Liver (tissue), 9 donors: ENCODE data around the gene KSR1. TPM values are rescaled to one million over a fixed set of nuclear protein-coding genes. Genes with fewer than 3 reads are reported as not detected.

ENCODE experiments used
- DNase-seq: peaks from one replicate; pipeline ENCODE4 v3.0.0-alpha.2; 2017; ENCODE audit warnings: low spot score
- H3K27ac ChIP-seq, 2 donors: one replicate each; pipeline ENCODE4 v1.7.0; 2013; ENCODE audit warnings: inconsistent platforms in 2 of 2, low read length in 2 of 2, control low read depth in 1 of 2, low read depth in 1 of 2, mild to moderate bottlenecking in 1 of 2
- H3K27me3 ChIP-seq, 4 donors: one replicate each; pipeline versions ENCODE4 v1.6.1 to v1.7.0; 2013; ENCODE audit warnings: low read length in 3 of 4, inconsistent platforms in 1 of 4, mild to moderate bottlenecking in 1 of 4, moderate library complexity in 1 of 4; ENCODE audit not compliant: control insufficient read depth in 4 of 4, insufficient read depth in 4 of 4
- H3K36me3 ChIP-seq, 4 donors: one replicate each; pipeline versions ENCODE4 v1.6.1 to v1.7.0; 2013; ENCODE audit warnings: low read length in 3 of 4, mild to moderate bottlenecking in 3 of 4, low read depth in 1 of 4, moderate library complexity in 1 of 4; ENCODE audit not compliant: control insufficient read depth in 4 of 4, insufficient read depth in 3 of 4
- H3K4me1 ChIP-seq, 4 donors: one replicate each; pipeline versions ENCODE4 v1.6.1 to v1.7.0; 2013; ENCODE audit warnings: low read length in 3 of 4, mild to moderate bottlenecking in 3 of 4, moderate library complexity in 1 of 4; ENCODE audit not compliant: control insufficient read depth in 4 of 4, insufficient read depth in 4 of 4
- H3K4me3 ChIP-seq, 3 donors: one replicate each; pipeline versions ENCODE4 v1.6.1 to v1.7.0; 2013; ENCODE audit warnings: low read length in 3 of 3, control low read depth in 1 of 3, low read depth in 1 of 3, mild to moderate bottlenecking in 1 of 3
- H3K9ac ChIP-seq, 2 donors: one replicate each; pipeline ENCODE4 v1.7.0; 2013; ENCODE audit warnings: low read length in 2 of 2, mild to moderate bottlenecking in 2 of 2, moderate library complexity in 2 of 2, control low read depth in 1 of 2, low read depth in 1 of 2
- H3K9me3 ChIP-seq, 4 donors: one replicate each; pipeline versions ENCODE4 v1.6.1 to v1.7.0; 2013; ENCODE audit warnings: low read length in 3 of 4; ENCODE audit not compliant: control insufficient read depth in 4 of 4
- ATF3 ChIP-seq: IDR thresholded peaks from 2 replicates; pipeline ENCODE4 v1.6.1; 2016; ENCODE audit warnings: antibody characterized with exemption
- CTCF ChIP-seq: fragments of 150-350 bp; IDR thresholded peaks from 2 replicates; pipeline ENCODE4 v1.5.1; 2017; ENCODE audit warnings: improper control_type of control experiment, low read depth, low read length; ENCODE audit not compliant: missing input control
- EGR1 ChIP-seq, 2 donors: IDR thresholded peaks; 2 replicates each; pipeline ENCODE4 v1.6.1; 2016 to 2018; ENCODE audit warnings: antibody characterized with exemption in 2 of 2, low read depth in 2 of 2
- FOXA1 ChIP-seq: IDR thresholded peaks from 2 replicates; pipeline ENCODE4 v1.6.1; 2016; ENCODE audit warnings: antibody characterized with exemption
- FOXA2 ChIP-seq: IDR thresholded peaks from 2 replicates; pipeline ENCODE4 v1.6.1; 2016; ENCODE audit warnings: antibody characterized with exemption
- GABPA ChIP-seq, 2 donors: IDR thresholded peaks in 1 of 2; conservative IDR thresholded peaks in 1 of 2; 2 replicates each; pipeline ENCODE4 v1.6.1; 2016; ENCODE audit warnings: antibody characterized with exemption in 2 of 2, mild to moderate bottlenecking in 1 of 2, moderate library complexity in 1 of 2
- HNF4A ChIP-seq, 2 donors: conservative IDR thresholded peaks; 2 replicates each; pipeline ENCODE4 v1.6.1; 2016; ENCODE audit warnings: antibody characterized with exemption in 2 of 2, mild to moderate bottlenecking in 2 of 2
- HNF4G ChIP-seq: IDR thresholded peaks from 2 replicates; pipeline ENCODE4 v1.6.1; 2016; ENCODE audit warnings: antibody characterized with exemption
- JUND ChIP-seq, 2 donors: IDR thresholded peaks; 2 replicates each; pipeline ENCODE4 v1.6.1; 2016; ENCODE audit warnings: antibody characterized with exemption in 2 of 2
- MAX ChIP-seq: IDR thresholded peaks from 2 replicates; pipeline ENCODE4 v1.6.1; 2016; ENCODE audit warnings: antibody characterized with exemption
- RAD21 ChIP-seq, 2 donors: IDR thresholded peaks; 2 replicates each; pipeline ENCODE4 v1.6.1; 2016; ENCODE audit warnings: antibody characterized with exemption in 2 of 2, mild to moderate bottlenecking in 2 of 2
- REST ChIP-seq: IDR thresholded peaks from 2 replicates; pipeline ENCODE4 v1.6.1; 2016; ENCODE audit warnings: antibody characterized with exemption, mild to moderate bottlenecking
- RXRA ChIP-seq, 2 donors: IDR thresholded peaks; 2 replicates each; pipeline ENCODE4 v1.6.1; 2017 to 2018; ENCODE audit warnings: antibody characterized with exemption in 2 of 2, mild to moderate bottlenecking in 1 of 2
- SP1 ChIP-seq: IDR thresholded peaks from 2 replicates; pipeline ENCODE4 v1.6.1; 2018; ENCODE audit warnings: antibody characterized with exemption, mild to moderate bottlenecking
- TAF1 ChIP-seq: conservative IDR thresholded peaks from 2 replicates; pipeline ENCODE4 v1.6.1; 2016; ENCODE audit warnings: antibody characterized with exemption, mild to moderate bottlenecking
- YY1 ChIP-seq: IDR thresholded peaks from 2 replicates; pipeline ENCODE4 v1.6.1; 2016; ENCODE audit warnings: antibody characterized with exemption, mild to moderate bottlenecking
- WGBS: extraction: QIAGEN DNeasy Blood & Tissue Kit; methylation state at CpG from one replicate; pipeline ENCODE4 v1.1.7; 2013; 5-methylcytosine and 5-hydroxymethylcytosine counted together
- polyA plus RNA-seq, 2 donors: library from polyadenylated mRNA; stranded (reverse) in 1 of 2; unstranded in 1 of 2; fragments of 200-250 nt in 1 of 2; fragments of >200 nt in 1 of 2; fragmentation: Nextera tagmentation in 1 of 2; extraction: Ambion mirVana in 1 of 2; gene quantifications; one replicate each; pipeline versions ENCODE4 v1.2.1 to v1.2.3, GENCODE V29; 2013 to 2015
- total RNA-seq, 2 donors: library from RNA; depleted of rRNA; stranded (reverse); fragments of >200 nt; gene quantifications; one replicate each; pipeline ENCODE4 v1.2.3, GENCODE V29; 2014
- donor health status: healthy.
- donor health status: healthy.
- donor health status: healthy.
- donor health status: healthy.
- donor health status: healthy.

Gene KSR1
- total and polyA plus RNA-seq, 4 donors: 1.2 to 9.0 (median 4.1) TPM

- no peak for TF ChIP-seq RAD21 (IDR thresholded peaks at IDR 0.05)
- no peak for TF ChIP-seq REST
- TF ChIP-seq FOXA1: no peak
- TF ChIP-seq EGR1 (IDR thresholded peaks at IDR 0.05; ENCODE audit: low read depth in 2 of 2): no peak
- no peak for TF ChIP-seq MAX
- no peak for TF ChIP-seq FOXA2
- no peak for TF ChIP-seq TAF1
Observed at GRCh38 chr17:27575096-27575911, 119.1 kb downstream of the KSR1 start (continued).

- no peaks in the 10 kb centered on the region for H3K4me1 ChIP-seq
- H3K27ac ChIP-seq: no peak overlapping the region
- H3K9me3 ChIP-seq: no peaks in the 10 kb centered on the region
- H3K9ac ChIP-seq: no peak overlapping the region
- DNase-seq: no peak
- TF ChIP-seq HNF4A (conservative IDR thresholded peaks at IDR 0.05) (no peak), YY1 (no peak), REST (no peak), CTCF (no peak), EGR1 (IDR thresholded peaks at IDR 0.05; ENCODE audit: low read depth in 2 of 2) (no peak), ATF3 (no peak), TAF1 (no peak), HNF4G (no peak), MAX (no peak), GABPA (IDR thresholded peaks at IDR 0.05 in 1 of 2, conservative IDR thresholded peaks at IDR 0.05 in 1 of 2) (no peak), RAD21 (IDR thresholded peaks at IDR 0.05) (no peak), JUND (IDR thresholded peaks at IDR 0.05) (no peak), SP1 (no peak), FOXA1 (no peak), RXRA (IDR thresholded peaks at IDR 0.05) (no peak)
- no peaks in the 10 kb centered on the region for H3K36me3 ChIP-seq
- 98% methylated on average over 2 of the region's 2 CpGs for WGBS
- no peak overlapping the region for H3K4me3 ChIP-seq
- H3K27me3 ChIP-seq: no peaks in the 10 kb centered on the region
Observed at GRCh38 chr17:27575912-27576252, 119.6 kb downstream of the KSR1 start.
